GM12878 (cell line): ENCODE measurements around the gene RAC3. TPM values are rescaled to one million over a fixed set of nuclear protein-coding genes. Genes with fewer than 3 reads are reported as not detected.

Source experiments
- ATAC-seq: fragments of 200-7000 bp; cut with Tn5 transposase; 3 replicates; pipeline ENCODE4 v1.9.1; 2020; ENCODE audit warnings: mild to moderate bottlenecking, moderate library complexity
- BruUV-seq: library from RNA; stranded (reverse); fragments of 400-500 nt; replicated peaks from 2 replicates; lab custom pipeline; 2021; lab: Mats Ljungman, UMichigan
- CTCF ChIA-PET: fragments of 300-600 bp; sonication (Branson Sonifier 250); formaldehyde crosslinking; extraction: SDS; loops from one replicate; lab custom pipeline; 2021; ENCODE audit warnings: inconsistent platforms; lab: Yijun Ruan, JAX
- POLR2A ChIA-PET: fragments of 350-600 bp; formaldehyde crosslinking; extraction: SDS; loops from one replicate; lab custom pipeline; 2021; ENCODE audit warnings: inconsistent platforms; lab: Charles Lee
- RAD21 ChIA-PET: fragments of 300-600 bp; sonication (Branson Sonifier 250); formaldehyde crosslinking; loops from one replicate; lab custom pipeline; 2023; ENCODE audit warnings: antibody characterized with exemption; ENCODE audit not compliant: unreplicated experiment; lab: Charles Lee
- SMC1A ChIA-PET: fragments of 300-600 bp; sonication (Branson Sonifier 250); formaldehyde crosslinking; loops from one replicate; lab custom pipeline; 2023; ENCODE audit not compliant: unreplicated experiment, uncharacterized antibody; lab: Charles Lee
- DNase-seq: peaks from one replicate; pipeline ENCODE4 v3.0.0-alpha.2; 2011; ENCODE audit warnings: low read depth, low spot score
- FAIRE-seq: peaks from 3 replicates; lab custom pipeline; 2011; peaks lifted over from hg19 to GRCh38; lab: Jason Lieb, UNC
- H2AFZ ChIP-seq: 2 replicates; pipeline ENCODE4 v1.6.0; 2011; ENCODE audit warnings: low read depth, low read length, control low read depth; ENCODE audit not compliant: control insufficient read depth
- H3K27ac ChIP-seq: 2 replicates; pipeline ENCODE4 v1.5.1; 2011; ENCODE audit warnings: control low read depth; ENCODE audit not compliant: control insufficient read depth, insufficient read depth
- H3K27me3 ChIP-seq, 2 experiments: replicated peaks in 1 of 2; 2 replicates each; pipeline versions ENCODE4 v1.6.0 to v1.6.1; 2011; ENCODE audit warnings: low read length in 1 of 2; ENCODE audit not compliant: control insufficient read depth in 2 of 2, insufficient read depth in 2 of 2
- H3K36me3 ChIP-seq, 2 experiments: 2 replicates each; pipeline ENCODE4 v1.5.1; 2011; ENCODE audit warnings: low read length in 1 of 2; ENCODE audit not compliant: control insufficient read depth in 2 of 2, insufficient read depth in 2 of 2
- H3K4me1 ChIP-seq: 2 replicates; pipeline ENCODE4 v1.6.1; 2011; ENCODE audit warnings: mild to moderate bottlenecking, low read length, moderate library complexity, mixed read lengths; ENCODE audit not compliant: control insufficient read depth, insufficient read depth
- H3K4me2 ChIP-seq: 2 replicates; pipeline ENCODE4 v1.6.0; 2011; ENCODE audit warnings: control low read depth; ENCODE audit not compliant: control insufficient read depth, insufficient read depth
- H3K4me3 ChIP-seq: fragments of 200-600 bp; sonication (generic); 2 replicates; pipeline ENCODE4 v1.5.1; 2016
- H3K79me2 ChIP-seq: 2 replicates; pipeline ENCODE4 v1.6.0; 2011; ENCODE audit warnings: low read length; ENCODE audit not compliant: control insufficient read depth, insufficient read depth
- H3K9ac ChIP-seq: 2 replicates; pipeline ENCODE4 v1.8.0; 2011; ENCODE audit warnings: low read length, control low read depth, mixed read lengths; ENCODE audit not compliant: control insufficient read depth, insufficient read depth
- H3K9me3 ChIP-seq: replicated peaks from 3 replicates; pipeline ENCODE4 v1.5.1; 2011; ENCODE audit warnings: mild to moderate bottlenecking, low read length; ENCODE audit not compliant: control insufficient read depth, insufficient read depth
- H4K20me1 ChIP-seq: 2 replicates; pipeline ENCODE4 v1.6.0; 2011; ENCODE audit not compliant: control insufficient read depth, insufficient read depth
- BCLAF1 ChIP-seq: fragments of 450-650 bp; IDR thresholded peaks from 2 replicates; pipeline ENCODE4 v1.6.1; 2017; ENCODE audit warnings: antibody characterized with exemption, mild to moderate bottlenecking, moderate library complexity
- GABPA ChIP-seq: IDR thresholded peaks from 2 replicates; pipeline ENCODE4 v1.6.1; 2014; ENCODE audit warnings: antibody characterized with exemption, low read depth, mild to moderate bottlenecking, inconsistent platforms
- GATAD2B ChIP-seq: fragments of 450-650 bp; conservative IDR thresholded peaks from 2 replicates; pipeline ENCODE4 v1.6.1; 2017; ENCODE audit warnings: low read depth, mild to moderate bottlenecking, moderate library complexity
- HDGF ChIP-seq: fragments of 450-650 bp; IDR thresholded peaks from 2 replicates; pipeline ENCODE4 v1.6.1; 2016; ENCODE audit warnings: antibody characterized with exemption
- PML ChIP-seq: IDR thresholded peaks from 2 replicates; pipeline ENCODE4 v1.6.1; 2012; ENCODE audit warnings: low read length, inconsistent platforms
- RAD21 ChIP-seq: IDR thresholded peaks from 2 replicates; pipeline ENCODE4 v1.6.1; 2011; ENCODE audit warnings: mild to moderate bottlenecking, low read depth, low read length, moderate library complexity; ENCODE audit not compliant: insufficient read depth
- ZNF207 ChIP-seq: fragments of 450-650 bp; IDR thresholded peaks from 2 replicates; pipeline ENCODE4 v1.6.1; 2014; ENCODE audit warnings: antibody characterized with exemption, mild to moderate bottlenecking, borderline replicate concordance
- ZNF24 ChIP-seq: fragments of 450-650 bp; IDR thresholded peaks from 2 replicates; pipeline ENCODE4 v1.6.1; 2017; ENCODE audit warnings: antibody characterized with exemption, mild to moderate bottlenecking
- WGBS: methylation state at CpG from one replicate; pipeline ENCODE4 v1.1.6; 2016; ENCODE audit warnings: low lambda C conversion rate; ENCODE audit not compliant: insufficient replicate concordance, insufficient coverage; ENCODE audit errors: missing lambda C conversion rate; 5-methylcytosine and 5-hydroxymethylcytosine counted together
- in situ Hi-C: fragments of 300-500 bp; cut with MboI; formaldehyde crosslinking; loops from 9 replicates; pipeline ENCODE4 v1.14.3; 2018; ENCODE audit warnings: mixed read lengths
- intact Hi-C: fragments of 100-400 bp; cut with micrococcal nuclease; formaldehyde crosslinking; loops from one replicate; pipeline ENCODE4 v1.14.2; 2022; ENCODE audit not compliant: unreplicated experiment
- polyA plus RNA-seq, 11 experiments: library from polyadenylated mRNA; depleted of rRNA in 4 of 11; unstranded in 6 of 11; stranded (reverse) in 5 of 11; fragments of >200 nt; fragmentation: Nextera tagmentation in 4 of 11; fragmentation: Illumina TruSeq in 1 of 11; extraction: Ambion mirVana in 4 of 11; extraction: Trizol in 1 of 11; gene quantifications; 1 replicate in 1 of 11; 2 replicates in 10 of 11; pipeline versions ENCODE4 v1.2.1 to v1.2.3, GENCODE V29; 2011 to 2016; ENCODE audit warnings: inconsistent platforms in 2 of 11, missing spikeins in 2 of 11, low read depth in 1 of 11
- total RNA-seq, 4 experiments: library from RNA; depleted of rRNA in 3 of 4; stranded (reverse); fragments of >200 nt in 3 of 4; fragmentation: Illumina TruSeq in 1 of 4; extraction: Trizol in 1 of 4; gene quantifications; 2 replicates each; pipeline versions ENCODE4 v1.2.1 to v1.2.3, GENCODE V29; 2013 to 2021
- TF ChIP-seq, protein P1 (sequence below): fragments of 450-650 bp; IDR thresholded peaks from 2 replicates; pipeline ENCODE4 v1.6.1; 2016; ENCODE audit warnings: mild to moderate bottlenecking, moderate library complexity, borderline replicate concordance

RAC3 gene
- total and polyA plus RNA-seq, 10 of the 15 experiments (the other 5 are each of a cell fraction or from before 2014, with no cell fraction given) = 0.11 to 32.9 (median 6.7) TPM

- SMC1A ChIA-PET = no interaction called here
- no peaks in the 10 kb centered on the region for H3K79me2 ChIP-seq
- intact Hi-C loops = no loop called here
- BruUV-seq = no TSS peak
- no peak overlapping the region for H3K9ac ChIP-seq
- POLR2A ChIA-PET = no interaction called here
- WGBS = 89% methylated on average over 17 of the region's 19 CpGs
- no peaks in the 10 kb centered on the region for H3K4me1 ChIP-seq
- DNase-seq (no peak), FAIRE-seq (no peak), ATAC-seq (no peak)
- no peak overlapping the region for H3K27ac ChIP-seq
- no peaks in the 10 kb centered on the region for H3K36me3 ChIP-seq
- no peaks in the 10 kb centered on the region for H4K20me1 ChIP-seq
- H3K27me3 ChIP-seq = no peaks in the 10 kb centered on the region
- H3K4me3 ChIP-seq = no peak overlapping the region
- no peak for TF ChIP-seq GATAD2B
- TF ChIP-seq RAD21 = no peak
- no peak for TF ChIP-seq BCLAF1
- TF ChIP-seq ZNF207 = no peak
- TF ChIP-seq, protein P1, sequence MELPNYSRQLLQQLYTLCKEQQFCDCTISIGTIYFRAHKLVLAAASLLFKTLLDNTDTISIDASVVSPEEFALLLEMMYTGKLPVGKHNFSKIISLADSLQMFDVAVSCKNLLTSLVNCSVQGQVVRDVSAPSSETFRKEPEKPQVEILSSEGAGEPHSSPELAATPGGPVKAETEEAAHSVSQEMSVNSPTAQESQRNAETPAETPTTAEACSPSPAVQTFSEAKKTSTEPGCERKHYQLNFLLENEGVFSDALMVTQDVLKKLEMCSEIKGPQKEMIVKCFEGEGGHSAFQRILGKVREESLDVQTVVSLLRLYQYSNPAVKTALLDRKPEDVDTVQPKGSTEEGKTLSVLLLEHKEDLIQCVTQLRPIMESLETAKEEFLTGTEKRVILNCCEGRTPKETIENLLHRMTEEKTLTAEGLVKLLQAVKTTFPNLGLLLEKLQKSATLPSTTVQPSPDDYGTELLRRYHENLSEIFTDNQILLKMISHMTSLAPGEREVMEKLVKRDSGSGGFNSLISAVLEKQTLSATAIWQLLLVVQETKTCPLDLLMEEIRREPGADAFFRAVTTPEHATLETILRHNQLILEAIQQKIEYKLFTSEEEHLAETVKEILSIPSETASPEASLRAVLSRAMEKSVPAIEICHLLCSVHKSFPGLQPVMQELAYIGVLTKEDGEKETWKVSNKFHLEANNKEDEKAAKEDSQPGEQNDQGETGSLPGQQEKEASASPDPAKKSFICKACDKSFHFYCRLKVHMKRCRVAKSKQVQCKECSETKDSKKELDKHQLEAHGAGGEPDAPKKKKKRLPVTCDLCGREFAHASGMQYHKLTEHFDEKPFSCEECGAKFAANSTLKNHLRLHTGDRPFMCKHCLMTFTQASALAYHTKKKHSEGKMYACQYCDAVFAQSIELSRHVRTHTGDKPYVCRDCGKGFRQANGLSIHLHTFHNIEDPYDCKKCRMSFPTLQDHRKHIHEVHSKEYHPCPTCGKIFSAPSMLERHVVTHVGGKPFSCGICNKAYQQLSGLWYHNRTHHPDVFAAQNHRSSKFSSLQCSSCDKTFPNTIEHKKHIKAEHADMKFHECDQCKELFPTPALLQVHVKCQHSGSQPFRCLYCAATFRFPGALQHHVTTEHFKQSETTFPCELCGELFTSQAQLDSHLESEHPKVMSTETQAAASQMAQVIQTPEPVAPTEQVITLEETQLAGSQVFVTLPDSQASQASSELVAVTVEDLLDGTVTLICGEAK = no peak
- no peak for TF ChIP-seq GABPA
- no peak for TF ChIP-seq HDGF
- no peak for TF ChIP-seq PML
- no peak for TF ChIP-seq ZNF24
- CTCF ChIA-PET = interaction anchor here (1.3 kb wide), 1 partner anchor 53 kb away, joined by 3 read pairs; no protein-coding TSS in a partner anchor
- no peak overlapping the region for H2AFZ ChIP-seq
- no peaks in the 10 kb centered on the region for H3K9me3 ChIP-seq
- in situ Hi-C loops = no loop called here
- RAD21 ChIA-PET = no interaction called here
- H3K4me2 ChIP-seq = no peak overlapping the region
Observed at GRCh38 chr17:82012640-82013295, 18.7 kb upstream of the RAC3 start.
